ENCODE results near the gene ODF2L. TPM values are rescaled to one million over a fixed set of nuclear protein-coding genes. Genes with fewer than 3 reads are reported as not detected.

Gene ODF2L
- total RNA-seq, 2 donors from 2014 or later = 8.8 to 9.6 TPM

DNA sequence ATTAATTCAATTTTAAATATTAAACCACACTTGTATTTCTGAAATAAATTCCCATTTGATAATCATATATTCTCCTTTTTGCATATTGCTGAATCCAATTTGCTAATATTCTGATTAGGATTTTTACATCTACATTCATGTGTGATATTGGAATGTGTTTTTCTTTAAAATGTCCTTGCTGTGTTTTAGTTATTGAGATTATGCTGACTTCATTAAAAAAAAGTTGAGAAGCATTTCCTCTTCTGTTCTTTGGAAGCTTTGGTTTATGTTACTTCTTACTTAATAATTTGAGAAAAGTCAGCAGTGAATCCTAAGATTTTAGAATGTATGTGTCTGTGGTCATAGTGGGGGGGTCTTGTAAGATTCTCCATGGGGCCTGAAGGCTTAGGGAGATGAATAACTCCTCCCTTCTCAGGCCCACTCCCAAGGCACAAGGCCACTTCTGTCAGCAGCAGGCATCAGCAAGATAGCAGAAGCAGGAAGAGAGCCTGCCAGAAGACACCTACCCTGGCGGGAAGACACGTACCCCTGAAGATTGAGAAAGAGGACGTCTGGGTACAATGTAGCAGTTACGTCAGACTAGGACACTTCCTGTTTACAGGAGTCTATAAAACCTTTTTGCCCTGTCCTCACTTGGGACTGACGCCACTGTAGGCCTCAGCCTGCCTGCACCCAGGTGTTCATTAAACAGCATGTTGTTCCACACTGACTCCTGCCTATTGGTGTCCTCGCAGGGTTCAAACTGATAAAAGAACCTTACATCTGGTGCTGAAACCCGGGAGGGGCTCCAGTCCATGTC, 56.9 kb downstream of the ODF2L start:
- H3K36me3 ChIP-seq = no peaks in the 10 kb centered on the region
- H3K9me3 ChIP-seq = no peaks in the 10 kb centered on the region
- no peaks in the 10 kb centered on the region for H3K4me1 ChIP-seq
- H3K27ac ChIP-seq = no peak overlapping the region
- H3K4me3 ChIP-seq = no peak overlapping the region
- no peaks in the 10 kb centered on the region for H3K27me3 ChIP-seq
- TF ChIP-seq, protein P1, sequence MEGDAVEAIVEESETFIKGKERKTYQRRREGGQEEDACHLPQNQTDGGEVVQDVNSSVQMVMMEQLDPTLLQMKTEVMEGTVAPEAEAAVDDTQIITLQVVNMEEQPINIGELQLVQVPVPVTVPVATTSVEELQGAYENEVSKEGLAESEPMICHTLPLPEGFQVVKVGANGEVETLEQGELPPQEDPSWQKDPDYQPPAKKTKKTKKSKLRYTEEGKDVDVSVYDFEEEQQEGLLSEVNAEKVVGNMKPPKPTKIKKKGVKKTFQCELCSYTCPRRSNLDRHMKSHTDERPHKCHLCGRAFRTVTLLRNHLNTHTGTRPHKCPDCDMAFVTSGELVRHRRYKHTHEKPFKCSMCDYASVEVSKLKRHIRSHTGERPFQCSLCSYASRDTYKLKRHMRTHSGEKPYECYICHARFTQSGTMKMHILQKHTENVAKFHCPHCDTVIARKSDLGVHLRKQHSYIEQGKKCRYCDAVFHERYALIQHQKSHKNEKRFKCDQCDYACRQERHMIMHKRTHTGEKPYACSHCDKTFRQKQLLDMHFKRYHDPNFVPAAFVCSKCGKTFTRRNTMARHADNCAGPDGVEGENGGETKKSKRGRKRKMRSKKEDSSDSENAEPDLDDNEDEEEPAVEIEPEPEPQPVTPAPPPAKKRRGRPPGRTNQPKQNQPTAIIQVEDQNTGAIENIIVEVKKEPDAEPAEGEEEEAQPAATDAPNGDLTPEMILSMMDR (IDR thresholded peaks at IDR 0.05) = no peak
- no peak for DNase-seq (ENCODE audit: low spot score)

DNA sequence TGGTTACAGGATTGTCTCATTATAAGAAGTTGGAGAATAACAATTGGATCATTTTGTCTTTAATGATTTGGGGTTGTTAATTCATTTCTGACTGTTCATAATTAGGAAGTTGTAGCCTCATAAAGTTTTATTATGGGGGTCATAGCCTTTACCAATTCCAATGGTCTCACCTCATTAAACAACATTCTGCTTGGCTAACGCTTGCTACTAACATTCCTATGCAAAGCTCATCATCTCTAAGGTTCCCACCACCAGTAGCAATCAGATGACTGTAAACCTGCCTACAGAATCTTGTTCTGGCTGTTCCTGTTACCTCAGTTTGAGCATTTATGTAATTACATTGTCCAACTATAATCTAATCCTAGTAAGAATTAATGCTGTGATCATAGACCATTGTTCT, 60.2 kb downstream of the ODF2L start:
- H3K27ac ChIP-seq = no peak overlapping the region
- DNase-seq (ENCODE audit: low spot score) = no peak
- H3K4me3 ChIP-seq = no peak overlapping the region
- peaks cover 0 to 6% of the 10 kb centered on the region in 2 donors for H3K9me3 ChIP-seq
- no peaks in the 10 kb centered on the region for H3K4me1 ChIP-seq
- TF ChIP-seq, protein P1 (IDR thresholded peaks at IDR 0.05) = no peak
- H3K27me3 ChIP-seq = no peaks in the 10 kb centered on the region
- H3K36me3 ChIP-seq = no peaks in the 10 kb centered on the region

DNA sequence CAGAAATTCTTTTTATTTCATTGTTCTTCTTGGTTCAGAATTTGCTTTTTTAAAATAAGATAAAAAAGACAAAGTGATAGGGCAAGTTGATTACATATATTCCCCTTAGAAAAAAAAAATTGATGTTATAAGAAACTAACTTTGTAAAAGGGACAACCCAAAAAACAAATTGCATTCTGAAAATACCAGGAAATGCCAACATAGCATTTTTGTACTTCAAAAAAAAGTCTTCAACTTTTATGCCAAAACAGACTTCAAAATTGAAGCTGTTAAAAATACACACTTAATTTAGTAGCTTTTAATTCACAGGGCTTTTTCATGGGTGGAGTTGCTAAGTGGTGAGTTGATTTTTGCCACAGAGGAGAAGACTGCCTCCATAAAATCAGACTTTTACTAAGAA, 70.9 kb downstream of the ODF2L start:
- no peaks in the 10 kb centered on the region for H3K36me3 ChIP-seq
- H3K4me1 ChIP-seq = no peaks in the 10 kb centered on the region
- no peak for DNase-seq (ENCODE audit: low spot score)
- no peaks in the 10 kb centered on the region for H3K27me3 ChIP-seq
- H3K9me3 ChIP-seq = no peaks in the 10 kb centered on the region
- no peak overlapping the region for H3K4me3 ChIP-seq
- TF ChIP-seq, protein P1 (IDR thresholded peaks at IDR 0.05) = no peak
- H3K27ac ChIP-seq = no peak overlapping the region

DNA sequence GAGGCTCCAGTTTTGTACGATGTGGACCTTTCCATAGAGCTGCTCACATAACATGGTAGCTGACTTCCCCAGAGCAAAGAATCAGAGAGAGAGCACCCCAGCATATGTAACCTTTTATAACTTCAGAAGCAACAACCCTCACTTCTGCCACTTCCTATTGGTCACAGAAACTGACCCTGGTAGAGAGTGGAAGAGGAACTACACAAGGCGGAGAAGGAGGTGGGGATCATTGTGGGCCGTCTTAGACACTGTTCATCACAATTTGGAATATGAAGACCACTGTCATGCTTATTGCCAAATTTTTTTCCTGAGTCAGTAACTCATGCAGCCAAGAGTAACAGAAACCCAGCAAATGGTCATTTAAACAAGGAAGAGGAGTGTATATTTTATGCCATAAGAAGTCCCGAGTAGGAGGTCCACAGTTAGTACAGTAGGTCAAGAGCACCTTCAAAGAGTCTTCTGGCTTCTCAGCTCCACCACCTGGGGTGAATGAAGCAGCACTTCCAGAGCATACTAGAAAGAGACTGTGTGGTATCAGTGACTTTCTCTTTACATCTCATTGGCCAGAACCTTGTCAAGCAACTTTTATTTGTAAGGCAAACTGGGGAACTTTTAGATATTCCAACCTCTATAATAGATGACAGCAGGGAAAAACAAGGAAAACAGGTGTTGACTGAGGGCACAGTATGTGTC, 71.8 kb downstream of the ODF2L start:
- no peak overlapping the region for H3K4me3 ChIP-seq
- no peaks in the 10 kb centered on the region for H3K36me3 ChIP-seq
- TF ChIP-seq, protein P1 (IDR thresholded peaks at IDR 0.05) = no peak
- no peaks in the 10 kb centered on the region for H3K4me1 ChIP-seq
- H3K27me3 ChIP-seq = no peaks in the 10 kb centered on the region
- H3K9me3 ChIP-seq = no peaks in the 10 kb centered on the region
- H3K27ac ChIP-seq = no peak overlapping the region
- DNase-seq (ENCODE audit: low spot score) = no peak

DNA sequence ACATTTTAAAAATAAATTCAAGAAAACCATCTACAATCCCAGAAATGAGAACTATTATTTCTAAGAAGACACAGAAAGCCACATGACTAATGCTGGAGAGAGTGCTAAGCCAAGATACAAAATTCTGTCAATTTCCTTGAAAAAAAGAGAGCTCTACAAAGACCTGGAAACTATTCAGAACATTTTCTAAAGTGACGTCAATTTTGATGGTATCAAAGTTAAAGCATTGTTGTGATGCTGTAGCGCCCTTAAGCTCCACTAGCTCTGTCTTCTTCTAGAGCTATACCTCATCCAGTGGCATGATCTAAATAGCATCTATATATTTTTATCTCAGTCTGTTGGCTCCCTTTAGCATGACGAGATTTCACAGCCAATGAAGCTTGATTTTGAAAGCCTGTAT, 73.9 kb downstream of the ODF2L start:
- TF ChIP-seq, protein P1 (IDR thresholded peaks at IDR 0.05) = no peak
- no peaks in the 10 kb centered on the region for H3K9me3 ChIP-seq
- DNase-seq (ENCODE audit: low spot score) = no peak
- no peak overlapping the region for H3K27ac ChIP-seq
- no peaks in the 10 kb centered on the region for H3K27me3 ChIP-seq
- no peaks in the 10 kb centered on the region for H3K4me1 ChIP-seq
- H3K36me3 ChIP-seq = no peaks in the 10 kb centered on the region
- H3K4me3 ChIP-seq = no peak overlapping the region

Data from right atrium auricular region (tissue), 2 donors.